Stimulated activated CD4-positive, alpha-beta T cell treated with anti-CD3 and anti-CD28 coated beads, Interleukin-12 subunit alpha, Interleukin-12 subunit beta, amount 100 ng/mL, for 4 hours (primary cell): Measurements from ENCODE around the gene MYH15.

Experiments used
- DNase-seq: peaks from one replicate; pipeline ENCODE4 v3.0.0-alpha.2; 2020

The MYH15 gene

GRCh38 chr3:108410531-108410984 lies 99.8 kb downstream of the MYH15 start:
- no peak for DNase-seq

GRCh38 chr3:108409800-108410178 lies 100.6 kb downstream of the MYH15 start:
- no peak for DNase-seq

- no peak for DNase-seq
These were observed 101.3 kb downstream of the MYH15 start for GRCh38 chr3:108408883-108409799.

- DNase-seq, result no peak
These were observed 102.5 kb downstream of the MYH15 start for GRCh38 chr3:108407886-108408285.

GRCh38 chr3:108406661-108407206 lies 103.7 kb downstream of the MYH15 start:
- DNase-seq, result no peak

GRCh38 chr3:108406063-108406660 lies 104.2 kb downstream of the MYH15 start:
- DNase-seq, result no peak

GRCh38 chr3:108404368-108404767 lies 106.0 kb downstream of the MYH15 start:
- no peak for DNase-seq

GRCh38 chr3:108403686-108404345 lies 106.6 kb downstream of the MYH15 start:
- DNase-seq, result no peak

GRCh38 chr3:108403198-108403597 lies 107.2 kb downstream of the MYH15 start:
- no peak for DNase-seq

- DNase-seq, result no peak
These were observed 108.6 kb downstream of the MYH15 start for GRCh38 chr3:108401836-108402235.

- no peak for DNase-seq
These were observed 111.9 kb downstream of the MYH15 start for GRCh38 chr3:108398510-108398909.

- DNase-seq, result no peak
These were observed 114.1 kb downstream of the MYH15 start for GRCh38 chr3:108396336-108396735.

GRCh38 chr3:108394563-108394962 lies 115.8 kb downstream of the MYH15 start:
- no peak for DNase-seq

GRCh38 chr3:108394016-108394415 lies 116.4 kb downstream of the MYH15 start:
- DNase-seq, result no peak

- no peak for DNase-seq
These were observed 117.1 kb downstream of the MYH15 start for GRCh38 chr3:108393128-108393900.

- no peak for DNase-seq
These were observed 118.3 kb downstream of the MYH15 start for GRCh38 chr3:108391917-108392593.

- DNase-seq, result no peak
These were observed 121.0 kb downstream of the MYH15 start for GRCh38 chr3:108389372-108389771.

- DNase-seq, result no peak
These were observed 122.0 kb downstream of the MYH15 start for GRCh38 chr3:108388136-108389132.

- no peak for DNase-seq
These were observed 123.3 kb downstream of the MYH15 start for GRCh38 chr3:108387063-108387462.

GRCh38 chr3:108383306-108383705 lies 127.1 kb downstream of the MYH15 start:
- DNase-seq, result no peak
